SH-SY5Y (cell line): ENCODE measurements around the gene SCAF8.

Source experiments
- GATA2 ChIP-seq: IDR thresholded peaks from 2 replicates; pipeline ENCODE4 v1.6.1; 2011; ENCODE audit warnings: mild to moderate bottlenecking, low read depth, low read length
- GATA3 ChIP-seq: IDR thresholded peaks from 2 replicates; pipeline ENCODE4 v1.6.1; 2011; ENCODE audit warnings: low read depth, mild to moderate bottlenecking, low read length, moderate library complexity

GRCh38 chr6:154758125-154758524 lies 24.9 kb downstream of the SCAF8 start:
- TF ChIP-seq GATA2: no peak
- no peak for TF ChIP-seq GATA3
